OCI-M1 (cell line): ENCODE results near the gene GABBR1.

Experiments used
- DNase-seq: peaks from one replicate; lab custom pipeline; 2025; lab: John Stamatoyannopoulos, UW

Gene GABBR1

DNA sequence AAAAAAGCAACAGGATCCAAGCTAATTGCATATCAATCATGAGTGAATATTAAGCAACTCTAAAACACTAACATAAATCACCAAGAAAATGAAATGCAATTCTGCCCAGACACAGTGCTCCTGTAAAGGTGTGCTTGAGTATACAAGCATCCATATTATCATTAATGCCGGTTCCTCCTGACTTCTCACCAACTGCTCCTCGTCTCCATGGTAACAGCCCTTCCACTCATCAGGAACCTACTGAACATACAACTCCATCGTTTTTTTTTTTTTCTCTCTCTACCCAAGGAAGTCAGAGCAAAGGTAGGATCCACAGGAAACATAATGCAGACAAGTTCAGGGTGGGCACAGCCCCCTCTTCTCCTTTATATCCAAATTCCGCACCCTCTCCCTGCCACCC lies 12.4 kb downstream of the GABBR1 start:
- no peak for DNase-seq

DNA sequence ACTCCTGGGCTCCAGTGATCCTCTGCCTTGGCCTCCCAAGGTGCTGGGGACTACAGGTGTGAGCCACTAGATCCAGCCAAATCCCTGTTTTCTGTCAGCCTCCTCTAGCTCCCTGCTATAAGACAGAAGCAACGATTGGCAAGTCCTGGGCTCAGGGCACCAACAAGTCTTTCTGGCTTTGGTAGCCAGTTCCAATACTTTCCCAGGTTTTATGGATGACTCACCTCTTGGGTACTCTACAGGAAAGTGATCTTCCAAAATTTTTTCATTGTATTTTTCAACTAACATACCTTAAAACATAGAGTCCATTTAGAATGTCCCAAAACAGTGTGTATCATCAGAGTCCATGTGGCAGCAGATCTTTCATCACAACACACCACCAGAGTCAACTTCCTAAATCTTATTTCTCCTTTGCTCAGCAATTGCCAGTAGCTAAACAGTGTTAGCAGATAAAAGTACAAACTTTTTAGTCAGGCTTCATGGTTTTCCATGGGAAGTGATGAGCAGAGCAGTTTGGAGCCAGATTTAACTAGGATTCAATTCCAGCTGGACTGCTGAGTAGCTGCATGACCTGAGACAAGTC lies 13.3 kb downstream of the GABBR1 start:
- no peak for DNase-seq

DNA sequence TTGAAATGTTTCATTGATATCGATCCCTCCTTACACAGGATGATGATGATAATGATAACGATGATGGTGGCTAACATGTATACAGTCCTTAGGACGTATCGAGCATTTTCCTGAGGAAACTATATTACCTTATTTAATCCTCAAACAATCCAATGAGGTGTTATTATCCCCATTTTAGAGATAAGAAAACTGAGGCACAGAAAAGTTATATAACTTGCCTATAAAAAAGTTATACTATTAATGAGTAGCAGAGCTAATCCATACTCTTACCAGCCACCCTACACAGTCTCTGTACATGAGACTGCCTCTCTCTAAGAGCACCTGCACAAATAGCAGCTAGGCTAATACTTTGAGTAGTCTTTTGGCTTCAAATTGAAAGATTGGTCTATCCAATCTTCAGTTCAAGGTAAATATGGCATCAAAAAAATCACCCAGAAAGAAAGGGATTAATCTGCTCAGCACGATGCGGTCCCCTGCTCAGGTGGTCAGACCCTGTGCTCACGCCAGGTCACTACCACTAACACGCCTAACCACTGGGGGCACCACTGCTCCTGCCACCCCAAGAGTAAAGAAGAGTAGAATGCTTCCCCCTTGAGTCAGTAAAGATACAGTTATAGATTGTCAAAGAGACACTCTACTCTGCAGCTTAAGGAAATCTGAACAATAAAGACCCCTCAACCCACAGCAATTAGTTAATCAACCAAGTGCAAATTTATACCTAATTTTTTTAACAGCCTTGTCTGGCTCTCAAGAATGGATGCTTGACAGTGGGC lies 15.0 kb downstream of the GABBR1 start:
- peak; percentile 26 for DNase-seq

DNA sequence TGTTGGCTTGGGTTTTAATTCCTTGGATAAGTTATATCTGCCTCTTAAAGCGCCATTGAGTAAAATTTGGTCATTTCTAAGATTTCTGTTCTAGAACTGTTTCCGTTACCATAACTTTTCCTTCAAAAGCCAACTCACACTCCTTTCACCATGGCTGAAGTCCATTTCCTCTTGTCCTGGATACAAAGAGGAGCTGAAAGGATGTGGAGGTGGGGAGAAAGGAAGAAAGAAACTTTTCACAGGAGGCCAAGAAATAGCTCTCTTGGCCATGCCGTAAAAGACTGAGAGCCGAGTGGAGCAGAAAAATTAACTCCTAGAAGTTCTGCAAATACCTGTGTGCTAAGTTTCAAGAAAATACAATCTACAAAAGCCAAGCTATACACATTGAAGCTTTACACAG lies 21.6 kb downstream of the GABBR1 start:
- no peak for DNase-seq

DNA sequence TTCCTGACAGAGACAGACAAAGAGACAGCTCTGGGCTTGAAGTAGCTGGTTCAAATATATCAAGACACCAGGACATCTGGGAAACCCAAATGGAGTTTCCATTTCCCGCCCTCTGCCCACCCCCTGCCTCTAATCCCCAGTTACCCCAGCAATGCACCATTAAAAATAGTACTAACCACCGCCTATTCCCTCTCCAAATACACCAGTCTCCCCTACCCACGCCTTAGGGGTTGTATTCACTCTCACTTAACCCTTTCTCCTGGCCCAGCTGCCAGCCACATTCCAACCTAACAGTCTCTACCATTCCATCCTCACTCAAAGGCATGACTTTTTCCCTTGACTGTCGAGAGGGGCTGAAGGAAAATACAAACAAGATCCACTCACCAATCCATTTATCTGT lies 22.4 kb downstream of the GABBR1 start:
- no peak for DNase-seq

DNA sequence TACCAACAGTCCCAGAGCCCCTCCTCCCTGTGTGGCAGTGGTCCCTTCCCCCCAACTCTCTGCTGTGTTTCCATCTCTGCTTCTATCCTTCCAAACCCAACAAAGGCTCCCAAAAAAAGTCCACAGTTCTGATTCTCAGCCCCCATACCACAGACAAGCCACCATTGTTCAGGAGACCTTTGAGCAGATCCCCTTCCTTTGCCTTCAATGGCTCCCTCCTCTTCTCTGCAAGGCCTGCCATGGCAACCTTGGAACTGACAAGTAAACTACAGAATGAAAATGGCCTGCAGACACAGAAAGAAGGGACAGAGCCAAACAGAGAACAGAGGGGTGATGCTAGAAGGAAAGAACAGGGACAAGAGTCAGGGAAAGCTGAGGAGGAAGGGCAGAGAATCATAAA lies 24.9 kb downstream of the GABBR1 start:
- no peak for DNase-seq

DNA sequence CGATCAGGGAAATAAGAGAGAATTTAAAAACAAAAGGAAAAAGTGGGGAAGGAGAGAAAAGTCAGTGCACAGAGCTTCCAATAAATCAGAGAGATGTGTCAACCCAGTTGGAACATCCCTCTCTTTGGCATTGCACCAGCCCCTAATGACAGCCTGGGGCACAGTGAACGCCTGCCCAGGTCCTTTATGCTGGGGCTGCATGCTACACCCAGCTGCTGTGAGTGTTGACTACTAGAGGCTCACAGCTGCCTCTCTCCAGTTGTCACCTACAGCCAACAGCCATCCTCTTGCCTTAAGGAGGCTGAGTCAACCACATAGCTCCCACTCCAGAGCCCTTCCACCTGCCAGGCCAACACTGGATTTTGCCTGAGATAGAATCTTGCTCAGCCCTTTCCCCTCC lies 29.1 kb downstream of the GABBR1 start:
- no peak for DNase-seq

DNA sequence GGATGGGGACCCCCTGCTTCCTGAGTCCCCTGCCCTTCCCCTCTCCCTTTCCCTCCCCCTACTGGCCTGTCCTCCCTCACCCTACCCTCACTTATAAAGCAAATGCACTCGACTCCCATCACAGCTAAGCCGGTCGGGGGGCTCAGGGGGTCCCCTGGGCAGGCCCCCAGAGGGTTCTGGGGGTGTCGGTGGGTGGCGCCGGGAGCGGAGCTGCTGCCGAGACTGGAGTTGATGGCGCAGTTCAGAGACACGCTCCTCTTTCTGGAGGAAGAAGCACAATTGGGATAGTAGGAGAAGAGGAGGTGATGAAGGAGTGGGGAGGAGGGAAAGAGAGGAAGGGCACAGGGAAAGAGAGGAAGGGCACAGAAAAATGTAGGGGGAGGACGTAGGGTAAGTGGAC lies 29.5 kb downstream of the GABBR1 start:
- DNase-seq, result no peak

DNA sequence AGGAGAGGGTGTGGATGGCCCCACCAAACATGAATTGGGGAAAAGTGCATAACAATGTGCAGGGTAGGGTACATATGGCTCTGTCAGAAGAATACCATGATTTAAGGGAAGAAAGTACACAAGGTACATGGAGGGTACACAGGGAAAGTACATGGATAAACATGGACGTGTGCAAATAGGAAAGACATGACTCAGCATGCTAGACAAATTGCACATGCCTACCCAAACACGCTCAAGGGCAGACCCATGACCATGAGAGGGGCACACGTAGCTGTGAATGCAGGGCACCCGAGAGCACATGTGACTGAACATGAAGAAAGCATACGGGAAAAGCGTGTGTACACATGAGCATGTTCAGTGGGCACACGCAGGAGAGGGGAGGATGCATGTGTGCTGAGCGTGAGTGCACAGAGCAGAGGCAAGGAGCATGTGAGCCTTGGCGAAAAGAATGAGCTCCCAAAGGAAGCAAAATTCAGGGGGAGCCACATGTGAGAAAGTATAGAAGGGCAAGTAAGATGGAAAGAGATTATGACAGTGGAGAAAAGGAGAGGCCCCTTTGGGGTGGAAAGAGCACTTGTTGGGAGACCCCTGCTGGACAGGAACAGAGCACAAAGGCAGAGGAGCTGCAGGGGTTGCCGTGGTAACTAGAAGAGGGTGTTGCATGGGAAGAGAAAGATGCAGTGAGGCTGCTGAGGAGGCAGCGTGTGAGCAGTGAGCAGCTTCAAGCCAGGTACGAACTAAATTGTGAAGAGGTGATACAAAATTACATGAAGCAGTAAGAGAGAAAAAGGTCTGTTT lies 30.2 kb downstream of the GABBR1 start:
- DNase-seq, result peak; percentile 45

DNA sequence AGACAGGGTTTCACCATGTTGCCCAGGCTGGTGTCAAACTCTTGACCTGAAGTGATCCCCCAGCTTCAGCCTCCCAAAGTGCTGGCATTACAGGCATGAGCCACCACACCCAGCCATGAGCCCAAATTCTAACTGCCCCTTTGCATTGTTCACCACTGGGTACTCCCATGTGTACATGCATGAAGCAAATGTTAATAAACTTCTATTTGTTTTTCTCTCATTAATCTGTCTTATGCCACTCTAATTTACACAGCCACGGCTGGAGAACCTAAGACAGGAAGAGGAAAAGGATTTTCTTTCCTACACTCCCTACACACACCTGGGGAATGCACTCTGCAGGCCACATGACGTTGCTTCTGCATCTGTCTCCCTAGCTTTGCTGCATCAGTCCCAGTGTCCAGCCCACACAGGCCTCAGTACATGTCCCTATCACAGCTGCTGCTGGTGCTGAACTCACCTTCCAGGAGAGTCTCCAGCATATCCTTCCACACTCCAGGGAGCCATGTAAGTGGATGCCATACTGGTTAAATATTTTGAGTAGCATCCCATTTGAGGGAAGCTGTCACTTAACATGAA lies 34.7 kb downstream of the GABBR1 start:
- DNase-seq, result no peak

DNA sequence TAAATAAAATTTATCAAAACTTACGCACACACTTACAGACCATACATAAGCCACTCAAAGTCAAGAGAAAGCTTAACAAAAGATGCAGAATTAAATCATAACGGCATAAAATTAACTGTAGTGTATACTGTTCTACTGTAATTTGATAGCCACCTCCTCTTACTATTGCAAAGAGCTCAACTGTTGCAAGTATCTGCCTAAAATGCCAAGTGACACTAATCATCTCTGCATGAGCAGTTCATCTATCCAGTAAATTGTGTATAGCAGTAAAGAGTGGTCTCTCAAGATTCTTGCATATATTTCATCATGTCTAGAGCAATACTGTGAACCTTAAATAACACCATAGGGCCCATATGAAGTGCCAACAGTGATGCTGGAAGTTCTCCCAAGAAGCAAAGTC lies 35.8 kb downstream of the GABBR1 start:
- no peak for DNase-seq

DNA sequence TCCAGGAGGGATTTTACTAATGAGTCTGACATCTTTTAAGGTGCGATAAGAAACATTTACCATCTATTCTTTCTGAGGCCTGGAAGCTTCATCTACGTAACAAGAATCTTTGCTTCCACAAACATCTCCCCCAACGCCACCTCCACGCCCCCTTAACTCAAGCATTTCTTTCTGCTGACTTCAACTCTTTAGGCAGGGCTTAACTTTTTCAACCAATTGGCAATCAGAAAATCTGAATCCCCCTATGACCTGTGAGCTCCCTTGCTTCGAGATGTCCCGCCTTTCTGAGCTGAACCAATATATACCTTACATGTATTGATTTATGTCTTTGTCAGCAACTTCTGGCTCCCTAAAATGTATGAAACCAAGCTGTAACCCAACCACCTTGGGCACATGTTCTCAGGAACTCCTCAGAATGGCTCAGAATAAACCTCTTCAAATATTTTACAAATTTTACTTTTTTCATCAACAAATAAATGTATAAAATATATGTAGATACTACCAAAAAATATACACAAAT lies 36.5 kb downstream of the GABBR1 start:
- DNase-seq, result no peak

DNA sequence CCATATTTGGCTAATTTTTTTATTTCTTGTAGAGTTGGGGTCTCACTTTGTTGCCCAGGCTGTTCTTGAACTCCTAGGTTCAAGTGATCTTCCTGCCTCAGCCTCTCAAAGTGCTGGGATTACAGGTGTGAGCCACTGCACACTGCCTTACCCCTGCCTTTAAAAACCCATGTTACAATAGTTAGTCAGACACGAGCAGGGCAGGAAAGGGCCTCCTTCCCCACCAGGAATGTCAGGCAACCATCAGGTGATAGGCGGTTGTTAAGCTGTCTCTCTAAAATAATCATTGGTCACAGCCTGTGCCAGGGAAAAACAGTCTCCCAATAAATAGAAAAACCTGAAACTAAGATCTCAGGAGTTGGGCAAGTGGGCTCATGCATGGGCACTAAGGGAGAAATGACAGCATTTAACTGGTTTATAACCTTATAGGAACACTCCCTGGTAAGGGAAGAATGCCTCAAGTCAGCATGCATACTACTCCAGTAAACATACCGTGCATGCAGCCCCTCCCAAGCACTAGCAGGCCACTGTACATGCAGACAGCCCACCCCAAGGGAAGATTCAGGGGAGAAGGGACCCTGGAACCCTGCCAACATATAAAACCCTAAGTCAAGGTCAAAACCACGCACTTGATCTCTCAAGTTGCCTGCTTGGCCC lies 39.7 kb downstream of the GABBR1 start:
- no peak for DNase-seq

DNA sequence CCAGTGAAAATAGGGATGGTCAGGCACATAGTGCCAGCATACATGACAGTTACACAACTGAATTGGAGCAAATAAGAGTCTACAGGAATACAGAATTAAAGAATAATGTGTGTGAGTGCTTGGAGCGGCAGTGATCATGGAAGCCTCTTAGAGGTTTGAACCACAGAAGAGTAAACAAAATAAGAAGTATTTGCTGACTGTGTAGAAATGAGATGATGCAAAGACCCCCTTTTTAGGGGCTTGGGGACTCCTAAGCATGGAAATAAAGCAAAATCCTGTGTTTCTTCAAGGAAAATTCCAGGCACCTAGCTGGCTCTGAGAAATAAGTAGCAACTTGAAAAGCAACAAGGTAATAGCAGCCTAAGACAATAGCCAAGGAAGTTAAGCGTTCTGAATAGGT lies 41.3 kb downstream of the GABBR1 start:
- no peak for DNase-seq

DNA sequence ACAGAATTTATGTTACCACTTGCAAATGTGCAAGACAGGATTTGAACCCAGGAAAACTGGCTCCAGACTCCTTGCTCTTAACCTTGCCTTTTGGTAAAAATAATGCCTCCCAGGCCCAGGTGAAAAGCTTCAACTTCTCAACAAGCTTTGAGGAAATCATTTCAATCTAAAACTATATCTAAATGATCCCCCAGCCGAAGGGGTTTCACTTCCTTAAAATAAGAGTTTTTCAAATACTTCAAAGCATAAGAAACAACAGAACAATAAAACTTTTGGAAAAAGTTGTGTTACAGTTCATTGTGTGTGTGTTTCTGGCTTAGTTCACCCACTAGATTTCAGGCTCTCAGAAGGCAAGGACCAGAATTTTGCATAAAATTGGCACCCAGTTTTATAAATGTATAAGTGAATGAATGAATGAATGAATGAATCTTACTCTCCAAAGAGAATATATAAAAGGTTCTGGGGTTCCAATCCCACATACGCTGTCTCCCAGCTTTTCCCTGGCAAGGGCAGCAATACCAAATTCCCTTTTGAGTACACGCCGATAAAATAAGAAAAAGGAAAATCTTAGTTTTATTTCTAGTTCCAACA lies 42.7 kb downstream of the GABBR1 start:
- no peak for DNase-seq

DNA sequence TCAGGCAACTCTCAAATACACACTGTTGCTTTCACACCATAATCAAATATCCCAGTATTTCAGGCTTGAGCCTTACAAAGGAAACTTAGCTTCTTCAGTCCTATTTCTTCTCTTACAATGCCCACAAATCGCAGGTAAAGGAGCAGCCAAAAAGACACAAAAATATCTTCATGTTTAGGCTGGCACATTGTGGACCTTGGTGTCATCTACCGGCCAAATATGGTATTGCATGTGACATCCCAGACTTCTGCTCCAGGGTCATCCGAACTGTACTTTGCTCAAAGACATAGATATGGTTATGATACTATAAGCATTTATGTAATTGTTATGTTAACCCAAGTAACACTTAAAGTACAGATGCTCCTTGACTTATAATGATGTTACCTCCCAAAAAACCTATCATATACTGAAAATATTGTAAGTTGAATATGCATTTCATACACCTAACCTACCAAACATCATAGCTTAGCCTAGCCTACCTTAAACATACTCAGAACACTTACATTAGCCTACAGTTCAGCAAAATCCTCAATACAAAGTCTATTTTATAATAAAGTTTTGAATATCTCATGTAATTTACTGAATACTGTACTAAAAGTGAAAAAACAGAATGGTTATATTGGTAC lies 43.4 kb downstream of the GABBR1 start:
- DNase-seq, result peak; percentile 84

DNA sequence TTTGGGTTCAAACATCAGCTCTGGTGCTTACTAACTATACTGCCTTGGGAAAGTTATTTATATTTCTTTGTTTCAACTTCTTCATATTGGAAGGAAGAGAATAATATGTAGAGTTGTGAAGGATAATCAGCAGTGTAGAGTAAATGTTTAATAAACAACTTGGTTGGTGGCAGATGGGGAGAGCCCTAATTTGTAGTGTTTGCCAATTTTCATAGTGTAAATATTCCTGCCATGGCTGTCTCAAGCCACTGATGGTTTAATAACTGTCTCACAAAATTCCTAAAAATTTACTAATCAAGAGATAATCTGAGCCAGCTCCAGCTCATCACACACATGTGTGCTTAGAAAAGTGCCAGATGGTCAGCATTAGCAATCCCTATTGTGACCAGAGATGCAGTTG lies 48.2 kb downstream of the GABBR1 start, which contains the start of gene OR2H2:
Gene OR2H2 (plus strand): TSS at position 301 of the 400 bp plus-strand sequence. CDS start 2,824 bp downstream, outside the sequence.
- no peak for DNase-seq

DNA sequence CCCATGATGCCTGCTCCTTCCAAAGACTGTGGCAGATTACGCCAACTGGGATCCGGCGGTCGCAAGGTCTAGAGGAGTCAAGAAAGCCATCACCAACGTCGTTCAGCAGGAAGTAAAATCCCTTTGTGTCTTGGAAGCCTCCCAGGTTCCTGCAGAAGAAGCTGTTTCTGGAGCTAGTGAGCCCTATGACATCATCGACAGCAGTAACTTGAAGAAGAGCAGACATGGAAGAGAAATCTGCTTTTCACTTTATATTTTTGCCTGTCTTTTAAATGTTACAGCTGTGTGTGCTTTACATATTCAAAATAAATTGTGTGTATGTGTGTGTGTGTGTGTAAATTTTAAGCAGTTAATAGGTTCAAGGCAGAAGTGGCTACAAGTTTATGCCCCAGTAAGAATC lies 55.4 kb downstream of the GABBR1 start:
- DNase-seq, result no peak

DNA sequence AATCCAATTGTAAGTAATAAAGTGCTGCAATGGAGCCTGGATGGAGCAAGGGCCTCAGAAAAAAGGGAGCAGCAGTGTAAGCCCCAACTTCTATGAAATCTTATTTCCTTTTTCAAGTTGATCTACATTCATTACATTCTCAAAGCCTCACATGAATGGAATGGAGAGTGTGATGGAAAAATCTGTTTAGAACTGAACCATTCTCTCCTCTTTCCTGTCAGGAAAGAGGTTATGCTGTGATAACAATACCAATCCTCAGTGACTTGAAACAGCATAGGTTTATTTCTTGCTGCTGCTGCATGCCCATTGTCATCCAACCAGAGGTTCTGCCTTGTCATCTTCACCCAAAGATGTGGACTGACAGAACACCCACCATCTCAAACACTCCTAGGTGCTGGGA lies 56.9 kb downstream of the GABBR1 start:
- DNase-seq, result no peak

DNA sequence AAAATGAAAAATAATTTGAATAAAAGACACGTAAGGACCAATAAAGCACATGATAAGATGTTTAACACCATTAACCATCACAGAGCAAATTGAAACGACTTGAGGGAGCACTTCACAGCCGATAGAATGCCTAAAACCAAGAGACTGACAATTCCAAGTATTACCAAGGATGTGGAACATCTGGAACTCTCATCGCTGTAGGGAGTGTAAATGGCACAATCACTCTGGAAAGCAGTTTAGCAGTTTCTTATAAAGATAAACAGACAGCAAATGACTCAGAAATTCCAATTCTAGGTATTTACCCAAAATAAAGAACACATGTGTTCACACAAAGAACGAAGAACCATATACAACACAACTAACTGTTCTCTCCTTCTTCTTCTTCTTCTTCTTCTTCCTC lies 65.0 kb downstream of the GABBR1 start:
- DNase-seq, result peak; percentile 14

DNA sequence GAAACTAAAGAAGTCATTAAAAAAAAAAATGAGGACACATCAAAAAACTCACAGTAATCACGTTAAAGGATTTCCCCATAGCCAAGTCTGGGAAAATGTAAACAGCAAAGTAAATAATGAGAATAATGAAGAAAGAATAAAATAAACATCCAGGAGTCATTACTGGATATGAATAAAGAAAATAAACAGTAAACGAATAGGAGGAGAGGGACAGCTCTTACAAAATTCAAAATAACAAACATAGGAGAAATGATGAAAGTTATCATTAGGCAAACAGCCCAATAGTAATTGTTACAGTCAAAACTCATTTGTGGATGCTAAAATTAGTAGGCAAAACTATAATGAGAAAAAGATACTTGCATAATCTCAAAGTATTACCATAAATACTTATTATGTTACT lies 65.4 kb downstream of the GABBR1 start:
- no peak for DNase-seq
